Endothelial cell of umbilical vein (primary cell): ENCODE data around the gene FBLIM1.

Experiments used
- EZH2 ChIP-seq: IDR thresholded peaks from 2 replicates; pipeline ENCODE4 v1.6.1; 2012; ENCODE audit warnings: borderline replicate concordance, low read depth, mild to moderate bottlenecking, moderate library complexity, low read length, inconsistent platforms; ENCODE audit not compliant: severe bottlenecking
- FOS ChIP-seq: IDR thresholded peaks from 2 replicates; pipeline ENCODE4 v1.6.1; 2011; ENCODE audit warnings: mild to moderate bottlenecking, low read length, moderate library complexity, borderline replicate concordance; ENCODE audit not compliant: insufficient read depth
- GATA2 ChIP-seq: IDR thresholded peaks from 2 replicates; pipeline ENCODE4 v1.7.0; 2011; ENCODE audit warnings: low read depth, mild to moderate bottlenecking, moderate library complexity, mixed read lengths, low read length; ENCODE audit not compliant: insufficient read length, insufficient read depth
- JUN ChIP-seq: IDR thresholded peaks from 2 replicates; pipeline ENCODE4 v1.6.1; 2011; ENCODE audit warnings: borderline replicate concordance, low read depth; ENCODE audit not compliant: insufficient read length, insufficient read depth
- MYC ChIP-seq: IDR thresholded peaks from one replicate; pipeline ENCODE4 v1.6.1; 2011; ENCODE audit warnings: mild to moderate bottlenecking, low read depth, low read length
- POLR2A ChIP-seq: IDR thresholded peaks from 2 replicates; pipeline ENCODE4 v1.6.1; 2012; ENCODE audit warnings: low read depth, mild to moderate bottlenecking, control low read depth, low read length
- POLR2AphosphoS5 ChIP-seq: IDR thresholded peaks from 2 replicates; pipeline ENCODE4 v1.6.1; 2012; ENCODE audit warnings: low read depth, mild to moderate bottlenecking, control low read depth, low read length, moderate library complexity; ENCODE audit not compliant: insufficient read depth
- TF ChIP-seq, protein P1 (sequence below), 2 donors: IDR thresholded peaks; 1 replicate in 1 of 2; 2 replicates in 1 of 2; pipeline ENCODE4 v1.5.1; 2011; ENCODE audit warnings: low read length in 2 of 2, mild to moderate bottlenecking in 2 of 2, moderate library complexity in 2 of 2, control low read depth in 1 of 2, inconsistent platforms in 1 of 2, low read depth in 1 of 2; ENCODE audit not compliant: insufficient read depth in 1 of 2; ENCODE audit errors: extremely low read depth in 1 of 2
- TF ChIP-seq, protein P2 (sequence below): IDR thresholded peaks from 2 replicates; pipeline ENCODE4 v1.6.1; 2011; ENCODE audit not compliant: insufficient read depth, insufficient read length

DNA sequence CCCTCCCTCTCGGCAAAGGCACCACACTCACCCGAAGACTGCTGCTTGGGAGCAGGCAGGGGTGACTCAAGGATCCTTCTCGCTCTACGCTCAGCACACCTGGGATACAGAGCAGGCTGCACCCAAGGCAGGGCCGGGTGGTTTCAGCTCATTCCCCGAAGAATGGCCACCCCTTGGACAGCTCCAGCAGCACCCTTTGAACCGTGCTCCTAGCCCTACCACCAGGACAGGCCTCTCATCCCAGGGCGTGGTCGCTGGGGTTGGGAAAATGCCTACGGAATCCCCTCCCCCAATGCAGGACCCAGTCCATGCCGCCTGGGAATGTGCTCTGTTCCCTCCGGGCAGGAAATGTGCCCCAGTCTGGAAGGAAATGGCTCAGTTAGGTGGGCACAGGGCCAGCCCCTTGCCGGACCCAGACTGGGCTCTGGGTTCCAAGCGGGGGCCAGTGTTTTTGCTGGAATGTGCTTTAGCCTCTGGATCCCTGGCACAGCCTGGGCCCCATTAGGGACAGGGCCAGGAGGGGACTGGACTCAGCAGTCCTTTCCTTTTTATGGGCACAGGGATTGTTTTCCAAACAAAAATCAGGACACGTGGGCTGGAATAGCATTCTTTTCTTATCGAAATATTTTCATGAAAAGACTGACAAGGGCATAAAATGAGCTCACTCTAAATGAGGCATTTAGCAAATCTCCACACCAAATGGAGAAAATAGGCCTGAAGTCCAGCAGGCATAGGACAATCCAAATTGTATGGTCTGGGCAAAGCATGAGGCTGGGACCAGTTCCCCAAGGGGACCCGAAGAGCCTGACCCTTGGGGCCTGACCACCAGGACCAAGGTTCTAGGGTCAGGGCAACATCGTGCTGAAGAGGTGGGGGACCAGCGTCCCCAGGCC lies 8.9 kb upstream of the FBLIM1 start:
- TF ChIP-seq POLR2A (peak; percentile 63), POLR2AphosphoS5 (peak; percentile 99), EZH2 (no peak), FOS (peak; percentile 68), GATA2 (peak; percentile 69), MYC (peak; percentile 93), JUN (peak; percentile 54)
- TF ChIP-seq, protein P1, sequence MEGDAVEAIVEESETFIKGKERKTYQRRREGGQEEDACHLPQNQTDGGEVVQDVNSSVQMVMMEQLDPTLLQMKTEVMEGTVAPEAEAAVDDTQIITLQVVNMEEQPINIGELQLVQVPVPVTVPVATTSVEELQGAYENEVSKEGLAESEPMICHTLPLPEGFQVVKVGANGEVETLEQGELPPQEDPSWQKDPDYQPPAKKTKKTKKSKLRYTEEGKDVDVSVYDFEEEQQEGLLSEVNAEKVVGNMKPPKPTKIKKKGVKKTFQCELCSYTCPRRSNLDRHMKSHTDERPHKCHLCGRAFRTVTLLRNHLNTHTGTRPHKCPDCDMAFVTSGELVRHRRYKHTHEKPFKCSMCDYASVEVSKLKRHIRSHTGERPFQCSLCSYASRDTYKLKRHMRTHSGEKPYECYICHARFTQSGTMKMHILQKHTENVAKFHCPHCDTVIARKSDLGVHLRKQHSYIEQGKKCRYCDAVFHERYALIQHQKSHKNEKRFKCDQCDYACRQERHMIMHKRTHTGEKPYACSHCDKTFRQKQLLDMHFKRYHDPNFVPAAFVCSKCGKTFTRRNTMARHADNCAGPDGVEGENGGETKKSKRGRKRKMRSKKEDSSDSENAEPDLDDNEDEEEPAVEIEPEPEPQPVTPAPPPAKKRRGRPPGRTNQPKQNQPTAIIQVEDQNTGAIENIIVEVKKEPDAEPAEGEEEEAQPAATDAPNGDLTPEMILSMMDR (IDR thresholded peaks at IDR 0.05; ENCODE audit: extremely low read depth in 1 of 2, insufficient read depth in 1 of 2, low read depth in 1 of 2, low read length in 2 of 2): no peak
- TF ChIP-seq, protein P2, sequence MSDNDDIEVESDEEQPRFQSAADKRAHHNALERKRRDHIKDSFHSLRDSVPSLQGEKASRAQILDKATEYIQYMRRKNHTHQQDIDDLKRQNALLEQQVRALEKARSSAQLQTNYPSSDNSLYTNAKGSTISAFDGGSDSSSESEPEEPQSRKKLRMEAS: peak; percentile 33
